Nephron (organoid): ENCODE results near the gene ADCY10.
"Not testable (repeated sequence)": the region's sequence is repeated elsewhere in the genome, so short reads cannot be mapped to it uniquely, and the experiment has no call there.

Experiments
- H3K27ac Mint-ChIP-seq, 3 experiments: 2 replicates each; pipeline ENCODE4 v1.8.0; 2020; ENCODE audit warnings: mixed read lengths in 3 of 3, mild to moderate bottlenecking in 2 of 3, moderate library complexity in 1 of 3
- H3K27me3 Mint-ChIP-seq: 2 replicates; pipeline ENCODE4 v1.8.0; 2021; ENCODE audit warnings: low read depth, mild to moderate bottlenecking, moderate library complexity, mixed read lengths
- H3K36me3 Mint-ChIP-seq: 2 replicates; pipeline ENCODE4 v1.8.0; 2020; ENCODE audit warnings: low read depth, mixed read lengths
- H3K4me1 Mint-ChIP-seq: 2 replicates; pipeline ENCODE4 v1.8.0; 2020; ENCODE audit warnings: mixed read lengths
- H3K4me3 Mint-ChIP-seq, 3 experiments: 2 replicates each; pipeline ENCODE4 v1.8.0; 2020; ENCODE audit warnings: mild to moderate bottlenecking in 3 of 3, mixed read lengths in 3 of 3, moderate library complexity in 2 of 3
- H3K9me3 Mint-ChIP-seq: 2 replicates; pipeline ENCODE4 v1.8.0; 2020; ENCODE audit warnings: mixed read lengths
- CTCF ChIP-seq, 3 experiments: fragments of 200-600 bp; sonication (generic); IDR thresholded peaks; one replicate each; pipeline ENCODE4 v1.5.0; 2021; ENCODE audit warnings: antibody characterized with exemption in 3 of 3; ENCODE audit not compliant: unreplicated experiment in 3 of 3

The ADCY10 gene

GRCh38 chr1:167876597-167877175, 37.2 kb downstream of the ADCY10 start:
- H3K9me3 Mint-ChIP-seq: no peaks in the 10 kb centered on the region
- H3K27me3 Mint-ChIP-seq: no peaks in the 10 kb centered on the region
- no peak for TF ChIP-seq CTCF (IDR thresholded peaks at IDR 0.05; ENCODE audit: unreplicated experiment in 3 of 3)
- H3K4me3 Mint-ChIP-seq: no peak overlapping the region
- no peaks in the 10 kb centered on the region for H3K4me1 Mint-ChIP-seq
- no peaks in the 10 kb centered on the region for H3K36me3 Mint-ChIP-seq
- H3K27ac Mint-ChIP-seq: no peak overlapping the region

- TF ChIP-seq CTCF (IDR thresholded peaks at IDR 0.05; ENCODE audit: unreplicated experiment in 3 of 3): no peak
- Mint-ChIP-seq H3K27ac (no peak overlapping the region), H3K4me1 (no peaks in the 10 kb centered on the region), H3K4me3 (no peak overlapping the region), H3K27me3 (no peaks in the 10 kb centered on the region), H3K9me3 (no peaks in the 10 kb centered on the region), H3K36me3 (no peaks in the 10 kb centered on the region)
Measured at GRCh38 chr1:167871331-167871730, 42.6 kb downstream of the ADCY10 start.

GRCh38 chr1:167869157-167870001, 44.6 kb downstream of the ADCY10 start:
- H3K4me1 Mint-ChIP-seq, H3K36me3 Mint-ChIP-seq, H3K27me3 Mint-ChIP-seq, H3K4me3 Mint-ChIP-seq, H3K27ac Mint-ChIP-seq, H3K9me3 Mint-ChIP-seq: not testable (repeated sequence)

- not testable (repeated sequence) for H3K27ac Mint-ChIP-seq, H3K9me3 Mint-ChIP-seq, H3K4me1 Mint-ChIP-seq, H3K36me3 Mint-ChIP-seq, H3K27me3 Mint-ChIP-seq, H3K4me3 Mint-ChIP-seq
Measured at GRCh38 chr1:167866739-167867414, 47.1 kb downstream of the ADCY10 start.

DNA sequence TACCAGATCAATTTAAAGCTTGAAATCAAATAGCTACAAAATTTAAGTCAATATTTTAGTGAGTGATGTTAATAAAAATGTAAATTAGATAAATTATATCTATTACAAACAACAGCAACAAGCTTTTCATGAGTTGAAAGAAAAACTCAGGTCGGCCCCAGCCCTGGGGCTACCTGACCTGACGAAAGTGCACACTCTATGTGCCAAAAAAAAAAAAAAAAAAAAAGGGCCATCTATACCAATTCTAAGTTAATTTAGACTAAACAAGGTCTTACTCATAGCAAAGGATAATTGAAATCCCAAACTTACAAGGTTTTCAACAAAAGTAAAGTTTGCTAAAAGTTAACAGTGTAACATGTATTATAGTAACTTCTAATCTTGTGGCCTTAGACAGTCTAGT, 47.6 kb downstream of the ADCY10 start:
- H3K4me3 Mint-ChIP-seq, H3K9me3 Mint-ChIP-seq, H3K36me3 Mint-ChIP-seq, H3K27ac Mint-ChIP-seq, H3K27me3 Mint-ChIP-seq, H3K4me1 Mint-ChIP-seq: not testable (repeated sequence)

DNA sequence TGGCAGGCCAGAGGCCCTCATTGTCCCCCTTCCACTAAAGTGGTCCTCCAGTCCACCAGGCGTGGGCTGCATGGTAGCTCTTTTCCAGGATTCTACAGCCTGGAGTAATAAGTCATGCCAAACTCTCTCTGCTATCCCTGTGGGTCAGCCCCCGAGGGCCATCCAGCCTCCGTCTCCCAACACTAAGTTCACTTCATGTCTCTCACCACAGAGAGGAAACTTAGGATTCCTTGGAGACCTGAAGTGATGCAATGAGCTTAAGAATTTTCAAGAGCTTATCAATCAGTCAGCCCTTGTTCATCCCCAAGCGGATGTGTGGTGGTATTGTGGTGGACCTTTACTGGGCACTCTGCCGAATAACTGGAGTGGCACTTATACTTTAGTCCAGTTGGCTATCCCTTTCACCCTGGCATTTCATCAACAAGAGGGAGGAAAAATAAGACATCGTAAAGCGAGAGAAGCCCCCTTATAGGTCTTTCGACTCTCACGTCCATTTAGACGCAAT, 48.1 kb downstream of the ADCY10 start:
- not testable (repeated sequence) for H3K4me3 Mint-ChIP-seq, H3K36me3 Mint-ChIP-seq, H3K27ac Mint-ChIP-seq, H3K27me3 Mint-ChIP-seq, H3K9me3 Mint-ChIP-seq, H3K4me1 Mint-ChIP-seq

DNA sequence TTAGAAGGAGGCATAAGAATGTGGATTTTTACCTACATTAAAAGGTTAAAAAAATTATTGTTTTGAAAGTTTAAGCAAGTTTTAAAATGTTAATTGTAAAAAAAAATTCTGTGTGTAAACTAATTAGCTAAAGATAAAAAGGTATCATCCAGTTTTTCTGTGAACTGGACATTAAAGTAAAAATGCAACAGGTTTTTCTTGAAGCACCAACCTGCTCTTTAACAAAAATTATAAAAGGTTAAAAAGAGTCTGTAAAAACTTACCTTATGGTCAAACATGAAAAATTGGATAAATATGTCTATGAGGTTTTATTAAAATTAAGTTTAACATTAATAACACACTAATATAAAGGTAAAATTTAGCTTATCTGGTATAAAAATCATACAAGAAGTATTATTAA, 48.7 kb downstream of the ADCY10 start:
- not testable (repeated sequence) for H3K27me3 Mint-ChIP-seq, H3K27ac Mint-ChIP-seq, H3K9me3 Mint-ChIP-seq, H3K36me3 Mint-ChIP-seq, H3K4me3 Mint-ChIP-seq, H3K4me1 Mint-ChIP-seq

DNA sequence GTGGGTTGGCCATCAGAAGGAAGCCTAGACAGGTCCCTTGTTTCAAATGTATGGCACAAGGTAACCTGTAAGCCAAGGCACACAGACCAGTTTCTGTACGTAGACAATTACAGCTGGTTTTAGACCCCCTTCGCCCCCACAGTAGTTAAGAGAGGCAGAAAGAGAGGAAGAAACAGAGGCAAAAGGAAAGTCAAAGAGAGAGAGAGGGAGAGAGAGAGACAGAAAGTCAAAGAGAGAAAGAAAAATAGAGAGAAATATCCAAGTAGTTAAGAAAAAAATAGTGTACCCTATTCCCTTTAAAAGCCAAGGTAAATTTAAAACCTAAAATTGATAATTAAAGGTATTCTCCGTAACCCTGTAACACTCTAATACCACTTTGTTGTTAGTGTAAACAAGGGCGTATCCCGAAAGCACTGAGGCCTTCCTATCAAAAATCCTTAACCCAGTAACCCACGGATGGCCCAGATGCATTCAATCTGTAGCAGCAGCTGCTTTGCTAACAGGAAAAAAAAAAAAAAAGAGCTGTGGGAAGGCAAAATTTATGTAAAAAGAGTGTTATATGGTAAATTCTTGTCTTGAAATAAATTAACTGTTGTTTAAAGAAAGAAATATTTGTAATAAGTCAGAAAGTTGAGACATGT, 49.4 kb downstream of the ADCY10 start:
- H3K9me3 Mint-ChIP-seq: no peaks in the 10 kb centered on the region
- no peak for TF ChIP-seq CTCF (IDR thresholded peaks at IDR 0.05; ENCODE audit: unreplicated experiment in 3 of 3)
- H3K27me3 Mint-ChIP-seq: no peaks in the 10 kb centered on the region
- H3K4me1 Mint-ChIP-seq: no peaks in the 10 kb centered on the region
- no peaks in the 10 kb centered on the region for H3K36me3 Mint-ChIP-seq
- H3K4me3 Mint-ChIP-seq: no peak overlapping the region
- no peak overlapping the region for H3K27ac Mint-ChIP-seq
